ENCODE results near the gene C21orf91. TPM values are rescaled to one million over a fixed set of nuclear protein-coding genes. Genes with fewer than 3 reads are reported as not detected.
A peak's percentile ranks its signal among the peaks of the same experiment; 100 is the strongest.

The C21orf91 gene
- total RNA-seq, 4 donors from 2014 or later = 4.0 to 8.5 (median 5.6) TPM

- intact Hi-C loops (cut with DNase I; ENCODE audit: low total_unique reads) (no loop called here), in situ Hi-C loops (cut with MboI; ENCODE audit: low sequenced_read_pairs in 4 of 4) (no loop called here)
- no peak for TF ChIP-seq POLR2A (IDR thresholded peaks at IDR 0.05)
- H3K27ac ChIP-seq = no peak overlapping the region
- peaks cover 9 to 21% of the 10 kb centered on the region in 2 donors for H3K4me1 ChIP-seq
- no peak for DNase-seq
- H3K27me3 ChIP-seq = no peaks in the 10 kb centered on the region
- H3K36me3 ChIP-seq = no peaks in the 10 kb centered on the region
- no peak overlapping the region for H3K4me3 ChIP-seq
- no peak for ATAC-seq
- no peaks in the 10 kb centered on the region for H3K9me3 ChIP-seq
These were observed 2.0 kb upstream of the C21orf91 start for GRCh38 chr21:17821121-17821520.

GRCh38 chr21:17819877-17820229 is 697 bp upstream of the C21orf91 start:
- no peak for TF ChIP-seq CTCF (IDR thresholded peaks at IDR 0.05 in 4 of 5, conservative IDR thresholded peaks at IDR 0.05 in 1 of 5)
- no peak for TF ChIP-seq POLR2A (IDR thresholded peaks at IDR 0.05)
- peak overlapping the region; percentile 78 to 88 (median 84) for H3K27ac ChIP-seq
- intact Hi-C loops (cut with DNase I; ENCODE audit: low total_unique reads) = no loop called here

GRCh38 chr21:17818186-17819113 is 706 bp downstream of the C21orf91 start:
- DNase-seq = peak in 1 of 2 donors; percentile 13
- intact Hi-C loops (cut with DNase I; ENCODE audit: low total_unique reads) = no loop called here
- H3K36me3 ChIP-seq = peaks cover 0 to 4% of the 10 kb centered on the region in 2 donors
- no peaks in the 10 kb centered on the region for H3K27me3 ChIP-seq
- no peaks in the 10 kb centered on the region for H3K9me3 ChIP-seq
- TF ChIP-seq CTCF (IDR thresholded peaks at IDR 0.05 in 4 of 5, conservative IDR thresholded peaks at IDR 0.05 in 1 of 5) (no peak), POLR2A (IDR thresholded peaks at IDR 0.05) (no peak)
- H3K27ac ChIP-seq = peak overlapping the region; percentile 78 to 88 (median 84)
- H3K4me1 ChIP-seq = peaks cover 12 to 21% of the 10 kb centered on the region in 2 donors
- peak overlapping the region; percentile 82 to 96 (median 82) for H3K4me3 ChIP-seq
- peak; percentile 11 to 29 for ATAC-seq
- in situ Hi-C loops (cut with MboI; ENCODE audit: low sequenced_read_pairs in 4 of 4) = no loop called here

More at GRCh38 chr21:17819877-17820229, 697 bp upstream of the C21orf91 start:
- ATAC-seq (peak; percentile 38 to 53), DNase-seq (no peak)
- H3K4me1 ChIP-seq = peaks cover 9 to 21% of the 10 kb centered on the region in 2 donors
- H3K36me3 ChIP-seq = peaks cover 0 to 4% of the 10 kb centered on the region in 2 donors
- peak overlapping the region; percentile 82 to 96 (median 82) for H3K4me3 ChIP-seq
- in situ Hi-C loops (cut with MboI; ENCODE audit: low sequenced_read_pairs in 4 of 4) = no loop called here
- no peaks in the 10 kb centered on the region for H3K27me3 ChIP-seq
- H3K9me3 ChIP-seq = no peaks in the 10 kb centered on the region

- Histone ChIP-seq H3K4me1 (peaks cover 15 to 18% of the 10 kb centered on the region in 2 donors), H3K36me3 (peaks cover 0 to 33% of the 10 kb centered on the region in 2 donors), H3K4me3 (no peak overlapping the region), H3K9me3 (peaks cover 0 to 2% (median under 1%) of the 10 kb centered on the region in 3 donors), H3K27ac (no peak overlapping the region), H3K27me3 (no peaks in the 10 kb centered on the region)
- ATAC-seq (no peak), DNase-seq (no peak)
- intact Hi-C loops (cut with DNase I; ENCODE audit: low total_unique reads) = no loop called here
- in situ Hi-C loops (cut with MboI; ENCODE audit: low sequenced_read_pairs in 4 of 4) = no loop called here
- no peak for TF ChIP-seq CTCF (IDR thresholded peaks at IDR 0.05 in 4 of 5, conservative IDR thresholded peaks at IDR 0.05 in 1 of 5)
- no peak for TF ChIP-seq POLR2A (IDR thresholded peaks at IDR 0.05)
These were observed 5.8 kb downstream of the C21orf91 start for GRCh38 chr21:17813353-17813752.

- Histone ChIP-seq H3K9me3 (peaks cover 0 to 9% (median 5%) of the 10 kb centered on the region in 3 donors), H3K27me3 (no peaks in the 10 kb centered on the region), H3K27ac (no peak overlapping the region), H3K4me1 (no peaks in the 10 kb centered on the region), H3K4me3 (no peak overlapping the region), H3K36me3 (peaks cover 0 to 30% of the 10 kb centered on the region in 2 donors)
- ATAC-seq (no peak), DNase-seq (no peak)
- TF ChIP-seq POLR2A (IDR thresholded peaks at IDR 0.05) (no peak), CTCF (IDR thresholded peaks at IDR 0.05 in 4 of 5, conservative IDR thresholded peaks at IDR 0.05 in 1 of 5) (no peak)
- in situ Hi-C loops (cut with MboI; ENCODE audit: low sequenced_read_pairs in 4 of 4) = no loop called here
- intact Hi-C loops (cut with DNase I; ENCODE audit: low total_unique reads) = no loop called here
These were observed 13.2 kb downstream of the C21orf91 start for GRCh38 chr21:17805966-17806365.
